Sigmoid colon (tissue), 4 donors: Measurements from ENCODE around the gene CCDC187.

Source experiments
- CTCF ChIP-seq, 4 experiments: fragments of 450-650 bp in 3 of 4; fragments of 200-600 bp in 1 of 4; IDR thresholded peaks; one replicate each; pipeline ENCODE4 v1.5.1; 2016 to 2019; ENCODE audit warnings: antibody characterized with exemption in 4 of 4, mild to moderate bottlenecking in 3 of 4, moderate library complexity in 2 of 4
- EP300 ChIP-seq, 4 donors: sonication (generic); formaldehyde crosslinking; IDR thresholded peaks; one replicate each; pipeline ENCODE4 v1.6.1; 2017; ENCODE audit warnings: antibody characterized with exemption in 4 of 4
- POLR2A ChIP-seq, 2 donors: fragments of 450-650 bp; IDR thresholded peaks; one replicate each; pipeline ENCODE4 v1.6.1; 2016; ENCODE audit warnings: antibody characterized with exemption in 2 of 2, mild to moderate bottlenecking in 2 of 2, moderate library complexity in 2 of 2
- POLR2AphosphoS5 ChIP-seq, 4 donors: sonication (generic); formaldehyde crosslinking; IDR thresholded peaks; one replicate each; pipeline ENCODE4 v1.6.1; 2017; ENCODE audit warnings: antibody characterized with exemption in 4 of 4

GRCh38 chr9:136303825-136304416, at the start of gene CCDC187:
- TF ChIP-seq CTCF (IDR thresholded peaks at IDR 0.05) (no peak), POLR2AphosphoS5 (IDR thresholded peaks at IDR 0.05) (no peak), POLR2A (IDR thresholded peaks at IDR 0.05) (no peak), EP300 (IDR thresholded peaks at IDR 0.05) (no peak)
